Ovary (tissue), 9 donors: ENCODE measurements around the gene ZNF777. TPM values are rescaled to one million over a fixed set of nuclear protein-coding genes. Genes with fewer than 3 reads are reported as not detected.

Experiments used
- DNase-seq, 5 donors: peaks; one replicate each; pipeline ENCODE4 v3.0.0-alpha.2; 2019 to 2020
- H3K27ac ChIP-seq, 2 donors: fragments of 200-600 bp; one replicate each; pipeline versions ENCODE4 v1.5.1 to v1.8.0; 2019 to 2022
- H3K27me3 ChIP-seq: fragments of 200-600 bp; one replicate; pipeline ENCODE4 v1.8.0; 2022
- H3K36me3 ChIP-seq: fragments of 200-600 bp; sonication (generic); one replicate; pipeline ENCODE4 v1.5.1; 2019
- H3K4me1 ChIP-seq: one replicate; pipeline ENCODE4 v1.8.1; 2013; ENCODE audit warnings: mild to moderate bottlenecking, moderate library complexity; ENCODE audit not compliant: insufficient read depth
- H3K4me3 ChIP-seq: fragments of 200-600 bp; sonication (generic); one replicate; pipeline ENCODE4 v1.5.1; 2017
- H3K9me3 ChIP-seq, 2 donors: fragments of 200-600 bp in 1 of 2; sonication (generic) in 1 of 2; one replicate each; pipeline versions ENCODE4 v1.5.1 to v1.8.1; 2013 to 2019; ENCODE audit warnings: mild to moderate bottlenecking in 1 of 2, moderate library complexity in 1 of 2
- CTCF ChIP-seq, 3 donors: fragments of 450-650 bp in 2 of 3; fragments of 200-600 bp in 1 of 3; IDR thresholded peaks; one replicate each; pipeline versions ENCODE4 v1.5.1 to v1.8.0; 2016 to 2022; ENCODE audit warnings: antibody characterized with exemption in 3 of 3, mild to moderate bottlenecking in 1 of 3
- EP300 ChIP-seq: sonication (generic); formaldehyde crosslinking; IDR thresholded peaks from one replicate; pipeline ENCODE4 v1.6.1; 2017; ENCODE audit warnings: antibody characterized with exemption
- POLR2A ChIP-seq: fragments of 450-650 bp; IDR thresholded peaks from one replicate; pipeline ENCODE4 v1.6.1; 2017; ENCODE audit warnings: antibody characterized with exemption, mild to moderate bottlenecking, moderate library complexity
- WGBS, 3 donors: extraction: QIAGEN DNeasy Blood & Tissue Kit in 1 of 3; methylation state at CpG; one replicate each; pipeline versions ENCODE4 v1.1.5 to v1.1.7; 2013 to 2017; 5-methylcytosine and 5-hydroxymethylcytosine counted together
- intact Hi-C, 4 donors: fragments of 100-400 bp; cut with DNase I; formaldehyde crosslinking; loops; one replicate each; pipeline versions ENCODE4 v1.11.0 to v1.15.1; 2022 to 2023
- polyA plus RNA-seq, 2 donors: library from polyadenylated mRNA; stranded (reverse); fragments of 200-250 nt in 1 of 2; fragments of 350-450 nt in 1 of 2; fragmentation: Illumina TruSeq in 1 of 2; extraction: RNeasy Lipid Tissue Mini Kit (QIAGEN cat#74804) in 1 of 2; gene quantifications; one replicate each; pipeline ENCODE4 v1.2.3, GENCODE V29; 2013 to 2014
- total RNA-seq, 7 donors: library from RNA; depleted of rRNA in 2 of 7; stranded (reverse); fragments of >200 nt in 2 of 7; fragmentation: NEBNext Ultra II Directional in 3 of 7; extraction: Animal tissue kit (Norgen Biotek cat#: 25700) in 3 of 7; gene quantifications; one replicate each; pipeline versions ENCODE4 v1.1.0 to v1.2.4, GENCODE V29; 2016 to 2023
- donor health status: DM: no; HTN: no; CAD: no; lungs with moderate emphysema.
- donor health status: DM: no; HTN: no; CAD: no.
- donor health status: Bipolar disorder and iron deficiency.
- donor health status: DM: yes; HTN: yes; CAD: no.
- donor health status: DM: no; HTN: no; CAD: no.
- donor health status: DM: yes; HTN: yes; CAD: no.

ZNF777 gene
- total and polyA plus RNA-seq, 9 donors = 3.8 to 20.4 (median 13.8) TPM

- DNase-seq = no peak
- 35 to 48% (median 43%) methylated on average over 13 of the region's 13 CpGs for WGBS, 3 donors
- H3K27me3 ChIP-seq = no peaks in the 10 kb centered on the region
- intact Hi-C loops = loop anchor here in 1 of 4 donors (5.0 kb wide), 1 partner anchor 121 kb away; no protein-coding TSS in a partner anchor
- H3K4me1 ChIP-seq = no peaks in the 10 kb centered on the region
- H3K36me3 ChIP-seq = no peaks in the 10 kb centered on the region
- TF ChIP-seq POLR2A = no peak
- no peak for TF ChIP-seq EP300
- no peak for TF ChIP-seq CTCF (IDR thresholded peaks at IDR 0.05)
- H3K27ac ChIP-seq = no peak overlapping the region
- H3K4me3 ChIP-seq = no peak overlapping the region
- no peaks in the 10 kb centered on the region for H3K9me3 ChIP-seq
Measured at GRCh38 chr7:149501651-149502050, 40.8 kb upstream of the ZNF777 start.

GRCh38 chr7:149500910-149501309 is 40.0 kb upstream of the ZNF777 start:
- no peak overlapping the region for H3K27ac ChIP-seq
- intact Hi-C loops = loop anchor here in 1 of 4 donors (5.0 kb wide), 1 partner anchor 121 kb away; no protein-coding TSS in a partner anchor
- H3K9me3 ChIP-seq = no peaks in the 10 kb centered on the region
- H3K36me3 ChIP-seq = no peaks in the 10 kb centered on the region
- H3K4me3 ChIP-seq = no peak overlapping the region
- H3K27me3 ChIP-seq = no peaks in the 10 kb centered on the region
- DNase-seq = no peak
- no peak for TF ChIP-seq POLR2A
- no peak for TF ChIP-seq EP300
- TF ChIP-seq CTCF (IDR thresholded peaks at IDR 0.05) = no peak
- WGBS, 3 donors = 9 to 17% (median 10%) methylated on average over 4 of the region's 4 CpGs
- H3K4me1 ChIP-seq = peaks cover under 1% of the 10 kb centered on the region

GRCh38 chr7:149500201-149500600 is 39.3 kb upstream of the ZNF777 start:
- H3K4me3 ChIP-seq = no peak overlapping the region

GRCh38 chr7:149498811-149499210 is 37.9 kb upstream of the ZNF777 start:
- DNase-seq = no peak
- no peak overlapping the region for H3K27ac ChIP-seq
- no peaks in the 10 kb centered on the region for H3K36me3 ChIP-seq
- no peaks in the 10 kb centered on the region for H3K27me3 ChIP-seq
- no peaks in the 10 kb centered on the region for H3K9me3 ChIP-seq
- H3K4me3 ChIP-seq = no peak overlapping the region
- TF ChIP-seq CTCF (IDR thresholded peaks at IDR 0.05) (no peak), EP300 (no peak), POLR2A (no peak)
- peaks cover 6% of the 10 kb centered on the region for H3K4me1 ChIP-seq
- intact Hi-C loops = loop anchor here in 1 of 4 donors (5.0 kb wide), 1 partner anchor 338 kb away; the partner anchor contains the start of gene ZNF862
- 79 to 83% (median 83%) methylated on average over 6 of the region's 6 CpGs for WGBS, 3 donors

More at GRCh38 chr7:149500201-149500600, 39.3 kb upstream of the ZNF777 start:
- Histone ChIP-seq H3K9me3 (no peaks in the 10 kb centered on the region), H3K4me1 (peaks cover 4% of the 10 kb centered on the region), H3K27me3 (no peaks in the 10 kb centered on the region), H3K36me3 (no peaks in the 10 kb centered on the region), H3K27ac (no peak overlapping the region)
- no peak for DNase-seq
- TF ChIP-seq EP300 = no peak
- no peak for TF ChIP-seq POLR2A
- TF ChIP-seq CTCF (IDR thresholded peaks at IDR 0.05) = no peak
- intact Hi-C loops = loop anchor here in 1 of 4 donors (5.0 kb wide), 1 partner anchor 122 kb away; no protein-coding TSS in a partner anchor
